Stimulated activated effector memory CD8-positive, alpha-beta T cell treated with anti-CD3 and anti-CD28 coated beads, Interleukin-12 subunit alpha, Interleukin-12 subunit beta, amount 100 ng/mL, for 72 hours (primary cell): Measurements from ENCODE around the gene GABRR2.
"Not testable (repeated sequence)": the region's sequence is repeated elsewhere in the genome, so short reads cannot be mapped to it uniquely, and the experiment has no call there.

Experiments used
- ATAC-seq: fragments of 150-1000 bp; cut with Tn5 transposase; 2 replicates; pipeline ENCODE4 v1.10.0; 2021
- DNase-seq, 2 donors: peaks; one replicate each; pipeline ENCODE4 v3.0.0; 2021 to 2022; ENCODE audit warnings: low spot score in 2 of 2
- H3K27ac Mint-ChIP-seq: one replicate; pipeline ENCODE4 v1.8.0; 2022; ENCODE audit warnings: mild to moderate bottlenecking, mixed read lengths
- H3K36me3 Mint-ChIP-seq: one replicate; pipeline ENCODE4 v1.8.0; 2022; ENCODE audit warnings: mild to moderate bottlenecking, mixed read lengths
- H3K4me1 Mint-ChIP-seq: one replicate; pipeline ENCODE4 v1.8.0; 2022; ENCODE audit warnings: mixed read lengths
- H3K4me3 Mint-ChIP-seq: one replicate; pipeline ENCODE4 v1.8.0; 2022; ENCODE audit warnings: mild to moderate bottlenecking, mixed read lengths
- H3K9me3 Mint-ChIP-seq: one replicate; pipeline ENCODE4 v1.8.0; 2022; ENCODE audit warnings: mixed read lengths

Gene GABRR2

GRCh38 chr6:89308525-89309395 is 6.3 kb downstream of the GABRR2 start:
- ATAC-seq (no peak), DNase-seq (no peak)
- H3K27ac Mint-ChIP-seq: no peak overlapping the region
- no peaks in the 10 kb centered on the region for H3K36me3 Mint-ChIP-seq
- peaks cover 8% of the 10 kb centered on the region for H3K4me1 Mint-ChIP-seq
- no peak overlapping the region for H3K4me3 Mint-ChIP-seq
- H3K9me3 Mint-ChIP-seq: no peaks in the 10 kb centered on the region

GRCh38 chr6:89304517-89304916 is 10.6 kb downstream of the GABRR2 start:
- not testable (repeated sequence) for ATAC-seq, DNase-seq, H3K4me1 Mint-ChIP-seq, H3K36me3 Mint-ChIP-seq, H3K9me3 Mint-ChIP-seq, H3K27ac Mint-ChIP-seq, H3K4me3 Mint-ChIP-seq

- no peak overlapping the region for H3K27ac Mint-ChIP-seq
- H3K9me3 Mint-ChIP-seq: no peaks in the 10 kb centered on the region
- no peak for ATAC-seq
- H3K4me1 Mint-ChIP-seq: peaks cover 15% of the 10 kb centered on the region
- H3K4me3 Mint-ChIP-seq: no peak overlapping the region
- H3K36me3 Mint-ChIP-seq: no peaks in the 10 kb centered on the region
- no peak for DNase-seq
Measured at GRCh38 chr6:89302936-89303335, 12.2 kb downstream of the GABRR2 start.

- Mint-ChIP-seq H3K4me1 (peaks cover 20% of the 10 kb centered on the region), H3K9me3 (no peaks in the 10 kb centered on the region), H3K36me3 (no peaks in the 10 kb centered on the region), H3K27ac (no peak overlapping the region), H3K4me3 (no peak overlapping the region)
- ATAC-seq: no peak
- no peak for DNase-seq
Measured at GRCh38 chr6:89302195-89302770, 12.8 kb downstream of the GABRR2 start.

- Mint-ChIP-seq H3K4me3 (no peak overlapping the region), H3K36me3 (no peaks in the 10 kb centered on the region), H3K4me1 (peaks cover 20% of the 10 kb centered on the region), H3K27ac (no peak overlapping the region), H3K9me3 (no peaks in the 10 kb centered on the region)
- DNase-seq (no peak), ATAC-seq (no peak)
Measured at GRCh38 chr6:89301586-89302194, 13.4 kb downstream of the GABRR2 start.

GRCh38 chr6:89299466-89299850 is 15.6 kb downstream of the GABRR2 start:
- ATAC-seq (no peak), DNase-seq (no peak)
- no peaks in the 10 kb centered on the region for H3K9me3 Mint-ChIP-seq
- H3K4me1 Mint-ChIP-seq: peaks cover 20% of the 10 kb centered on the region
- peak overlapping the region; percentile 73 for H3K27ac Mint-ChIP-seq
- H3K4me3 Mint-ChIP-seq: no peak overlapping the region
- H3K36me3 Mint-ChIP-seq: no peaks in the 10 kb centered on the region

- H3K4me3 Mint-ChIP-seq: peak overlapping the region; percentile 20
- peak overlapping the region; percentile 73 for H3K27ac Mint-ChIP-seq
- no peaks in the 10 kb centered on the region for H3K36me3 Mint-ChIP-seq
- peak; percentile 46 for ATAC-seq
- no peak for DNase-seq
- H3K9me3 Mint-ChIP-seq: no peaks in the 10 kb centered on the region
- H3K4me1 Mint-ChIP-seq: peaks cover 20% of the 10 kb centered on the region
Measured at GRCh38 chr6:89298680-89299465, 16.2 kb downstream of the GABRR2 start.

GRCh38 chr6:89297695-89298351 is 17.3 kb downstream of the GABRR2 start:
- Mint-ChIP-seq H3K4me3 (peak overlapping the region; percentile 20), H3K4me1 (peaks cover 20% of the 10 kb centered on the region), H3K36me3 (no peaks in the 10 kb centered on the region), H3K9me3 (no peaks in the 10 kb centered on the region), H3K27ac (peak overlapping the region; percentile 73)
- DNase-seq (peak; percentile 14 to 74), ATAC-seq (peak; percentile 87)

- ATAC-seq (no peak), DNase-seq (no peak)
- Mint-ChIP-seq H3K9me3 (no peaks in the 10 kb centered on the region), H3K4me1 (peaks cover 20% of the 10 kb centered on the region), H3K36me3 (no peaks in the 10 kb centered on the region), H3K27ac (no peak overlapping the region), H3K4me3 (no peak overlapping the region)
Measured at GRCh38 chr6:89295981-89296380, 19.1 kb downstream of the GABRR2 start.

- H3K4me3 Mint-ChIP-seq, H3K36me3 Mint-ChIP-seq, H3K9me3 Mint-ChIP-seq, H3K27ac Mint-ChIP-seq, ATAC-seq: not testable (repeated sequence)
- H3K4me1 Mint-ChIP-seq: peaks cover 20% of the 10 kb centered on the region
- DNase-seq: peak in 1 of 2 donors; percentile 2
Measured at GRCh38 chr6:89295116-89295515, 20.0 kb downstream of the GABRR2 start.

GRCh38 chr6:89291256-89291819 is 23.8 kb downstream of the GABRR2 start:
- Mint-ChIP-seq H3K27ac (no peak overlapping the region), H3K4me3 (no peak overlapping the region), H3K36me3 (no peaks in the 10 kb centered on the region), H3K4me1 (no peaks in the 10 kb centered on the region), H3K9me3 (no peaks in the 10 kb centered on the region)
- ATAC-seq (no peak), DNase-seq (no peak)

GRCh38 chr6:89290401-89291155 is 24.5 kb downstream of the GABRR2 start:
- no peaks in the 10 kb centered on the region for H3K4me1 Mint-ChIP-seq
- H3K36me3 Mint-ChIP-seq: no peaks in the 10 kb centered on the region
- ATAC-seq (peak; percentile 36), DNase-seq (no peak)
- H3K9me3 Mint-ChIP-seq: no peaks in the 10 kb centered on the region
- H3K27ac Mint-ChIP-seq: no peak overlapping the region
- no peak overlapping the region for H3K4me3 Mint-ChIP-seq

- Mint-ChIP-seq H3K27ac (no peak overlapping the region), H3K9me3 (no peaks in the 10 kb centered on the region), H3K36me3 (no peaks in the 10 kb centered on the region), H3K4me3 (no peak overlapping the region), H3K4me1 (no peaks in the 10 kb centered on the region)
- no peak for DNase-seq
- ATAC-seq: no peak
Measured at GRCh38 chr6:89289710-89290109, 25.4 kb downstream of the GABRR2 start.
